HG03039 (cell line): Measurements from ENCODE around the gene DIPK1C.

Experiments used
- ATAC-seq: cut with Tn5 transposase; IDR thresholded peaks from one replicate; pipeline ENCODE4 v1.9.1; 2021; ENCODE audit warnings: mild to moderate bottlenecking, moderate library complexity; ENCODE audit not compliant: unreplicated experiment

The DIPK1C gene

DNA sequence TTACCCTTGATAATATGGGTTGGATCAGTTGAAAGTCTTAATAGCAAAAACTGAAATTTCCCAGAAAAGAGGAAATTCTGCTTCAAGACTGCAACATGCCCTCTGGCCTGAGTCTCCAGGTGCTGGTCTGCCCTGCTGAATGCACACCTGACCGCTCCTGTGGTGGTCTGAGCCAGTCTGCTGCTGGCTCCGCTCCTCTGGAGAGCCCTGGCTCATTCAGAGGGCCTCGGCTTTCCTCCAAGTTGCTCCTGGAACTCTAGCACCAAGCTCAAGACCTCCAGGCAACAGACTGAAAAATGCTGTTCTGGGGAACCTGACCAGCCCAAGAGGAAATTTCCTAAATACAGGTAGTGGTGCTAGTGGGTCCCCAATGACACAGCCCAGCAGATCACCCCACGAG, 64.8 kb downstream of the DIPK1C start:
- no peak for ATAC-seq

DNA sequence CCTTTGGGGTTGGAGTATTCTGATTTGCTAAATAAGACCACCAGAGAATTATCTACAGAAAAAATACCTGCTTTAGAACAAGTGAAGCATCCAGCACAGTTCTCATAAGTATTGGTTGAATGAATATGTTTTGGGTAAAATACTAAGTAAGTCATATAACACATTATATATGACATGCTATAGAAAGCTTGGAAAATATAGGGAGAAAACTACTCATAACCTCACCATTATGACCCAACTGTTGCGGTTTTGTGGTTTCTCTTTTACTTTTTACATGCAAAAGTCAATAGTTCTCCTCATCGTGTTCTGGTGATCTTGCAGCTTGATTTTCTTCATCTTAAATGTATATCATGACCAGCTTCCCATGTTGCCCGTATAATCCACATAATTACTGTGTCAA, 66.2 kb downstream of the DIPK1C start:
- ATAC-seq: no peak

DNA sequence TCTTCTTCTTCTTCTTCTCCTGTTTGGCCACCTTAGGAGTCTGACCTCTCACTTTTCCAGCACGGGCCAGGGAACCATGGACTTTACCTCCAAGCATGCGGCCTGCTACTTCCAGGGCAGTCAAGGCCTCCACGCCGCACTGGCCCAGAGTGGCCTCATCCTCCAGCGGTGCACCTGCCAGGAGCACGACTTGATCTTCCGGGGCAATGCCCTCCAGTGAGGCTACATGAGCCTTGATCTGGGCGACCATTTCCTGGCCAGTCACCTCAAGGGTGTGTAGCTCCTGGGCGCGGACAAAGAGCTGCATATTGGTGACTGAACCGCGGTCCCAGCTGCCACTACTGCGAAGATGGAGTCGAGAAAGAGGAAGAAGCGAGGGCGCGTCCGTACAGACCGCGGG, 67.1 kb downstream of the DIPK1C start:
- no peak for ATAC-seq

DNA sequence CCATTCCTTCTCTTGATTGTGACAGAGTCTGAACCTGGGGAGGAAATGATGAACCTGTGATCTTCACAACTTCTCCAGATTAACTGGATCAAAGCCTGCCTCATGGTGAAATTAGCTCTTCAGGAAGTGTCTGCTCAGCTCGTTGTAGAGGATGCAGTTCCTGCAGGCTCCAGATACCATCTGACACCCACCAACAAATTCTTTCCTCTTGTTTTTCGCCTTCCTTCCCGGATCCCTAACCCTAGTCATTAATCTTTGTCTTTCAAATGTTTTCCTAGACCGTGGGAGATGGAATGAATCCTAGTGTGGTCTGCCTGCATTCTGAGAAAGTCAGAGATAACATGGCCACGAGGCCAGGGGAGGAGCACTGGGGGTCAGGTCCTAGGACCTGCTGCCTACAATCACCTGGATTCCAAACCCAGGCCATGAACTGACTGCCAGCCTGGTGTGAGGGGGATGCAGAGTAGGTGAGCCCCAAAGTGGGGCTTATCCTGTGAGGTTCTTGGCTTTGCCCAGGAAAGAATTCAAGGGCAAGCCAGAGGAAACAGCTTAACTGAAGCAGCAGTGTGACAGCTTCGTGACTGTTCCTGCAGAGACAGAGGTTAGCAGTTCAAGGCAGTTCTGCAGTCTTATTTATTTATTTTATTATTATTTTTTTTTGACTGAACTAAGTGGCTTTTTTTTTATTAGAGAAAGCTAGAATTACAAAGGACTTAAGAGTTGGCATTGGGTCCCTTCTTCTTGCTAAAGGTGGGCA, 67.8 kb downstream of the DIPK1C start:
- ATAC-seq: no peak

DNA sequence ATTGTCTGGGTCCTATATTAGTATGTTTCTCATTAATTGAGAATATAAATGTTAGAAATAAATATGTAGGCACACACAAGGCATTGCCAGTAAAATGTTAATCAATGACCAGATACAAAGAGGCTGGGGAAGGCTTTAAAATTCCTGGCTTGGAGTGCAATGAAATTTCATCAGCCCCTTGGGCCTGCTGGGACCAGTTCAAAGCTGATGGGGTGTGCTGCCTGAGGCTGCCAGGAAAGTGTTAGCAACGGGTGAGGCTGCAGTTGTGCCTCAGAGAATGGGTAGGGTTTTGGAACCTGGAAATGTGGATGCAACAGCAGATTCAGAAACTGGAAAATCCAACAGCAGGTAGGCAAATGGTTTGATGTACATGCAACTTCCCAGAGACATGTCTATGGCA, 68.9 kb downstream of the DIPK1C start:
- no peak for ATAC-seq

DNA sequence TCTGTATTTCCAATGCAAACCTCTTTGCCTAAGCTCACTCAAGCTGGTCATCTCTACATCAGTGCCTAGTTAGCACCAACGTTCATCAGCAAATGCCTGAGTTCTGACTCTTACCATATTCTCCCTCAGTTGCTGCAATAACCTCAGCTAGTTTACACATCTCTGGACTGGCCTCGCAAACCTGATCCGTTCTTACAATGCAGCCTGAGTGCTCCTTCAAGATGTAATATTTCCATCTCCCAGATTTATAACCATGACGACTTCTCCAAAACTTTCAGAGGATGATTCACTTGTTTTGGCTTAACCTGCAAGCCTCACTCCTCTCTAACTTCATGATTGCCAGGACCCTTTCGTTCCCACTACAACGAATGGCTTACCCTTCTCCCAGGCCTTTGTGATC, 69.7 kb downstream of the DIPK1C start:
- no peak for ATAC-seq
